Stimulated activated CD8-positive, alpha-beta memory T cell treated with anti-CD3 and anti-CD28 coated beads, Interleukin-15, amount 100 ng/mL, for 4 hours (primary cell): Measurements from ENCODE around the gene ADGB.

Source experiments
- DNase-seq, 2 donors: peaks; one replicate each; pipeline ENCODE4 v3.0.0-alpha.2; 2020; ENCODE audit warnings: low read depth in 2 of 2

ADGB gene

DNA sequence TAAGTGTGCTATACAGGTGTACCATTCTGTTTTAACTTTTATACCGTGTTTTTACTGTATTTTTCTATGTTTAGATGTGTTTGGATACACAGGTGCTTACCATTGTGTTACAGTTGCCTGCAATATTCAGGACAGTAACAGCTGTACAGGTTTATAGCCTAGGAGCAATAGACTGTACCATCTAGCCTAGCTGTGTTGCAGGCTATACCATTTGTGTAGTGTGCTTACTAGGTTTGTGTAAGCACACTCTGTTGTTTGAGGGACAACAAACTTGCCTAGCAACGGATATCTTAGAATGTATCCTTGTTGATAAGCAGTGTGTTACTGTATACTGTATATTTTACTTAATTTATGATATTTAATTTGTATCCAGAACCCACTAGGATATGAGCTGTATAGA, 35.2 kb downstream of the ADGB start:
- DNase-seq = no peak

DNA sequence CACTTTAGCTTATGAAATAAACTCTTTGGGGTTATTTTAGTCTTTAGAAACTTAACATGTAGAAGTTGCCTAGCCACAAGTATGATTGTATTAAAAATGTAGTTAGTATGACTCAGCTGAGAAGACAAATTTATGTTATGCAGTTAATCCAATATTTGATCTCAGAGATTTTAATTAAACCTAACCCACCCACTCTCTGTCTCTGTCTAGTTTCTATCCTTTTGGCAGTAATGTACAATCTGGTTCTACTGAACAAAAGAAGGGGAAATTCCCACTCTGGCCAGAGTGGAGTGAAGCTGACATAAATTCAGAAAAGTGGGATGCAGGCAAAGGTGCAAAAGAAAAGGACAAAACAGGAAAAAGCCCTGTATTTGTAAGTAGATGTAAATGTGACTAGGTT, 36.4 kb downstream of the ADGB start:
- no peak for DNase-seq

DNA sequence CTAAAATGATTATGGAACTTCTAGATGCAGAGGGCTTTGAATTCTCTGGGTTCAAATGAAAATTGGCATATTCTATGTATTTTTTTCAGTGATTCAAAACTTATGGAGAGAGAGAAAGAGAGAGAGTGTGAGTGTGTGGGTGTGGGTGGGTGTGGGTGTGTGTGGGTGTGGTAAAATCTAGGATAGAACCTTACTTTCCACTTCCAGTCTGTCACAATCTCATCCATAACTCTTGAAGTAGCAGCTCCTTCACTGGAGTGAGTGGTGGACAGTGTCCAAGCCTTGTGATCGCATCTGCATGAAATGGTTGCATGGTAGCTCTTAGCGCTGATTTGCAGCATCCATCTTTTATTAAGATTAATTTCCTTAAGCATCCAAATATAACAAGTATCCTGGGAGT, 37.7 kb downstream of the ADGB start:
- DNase-seq = no peak

DNA sequence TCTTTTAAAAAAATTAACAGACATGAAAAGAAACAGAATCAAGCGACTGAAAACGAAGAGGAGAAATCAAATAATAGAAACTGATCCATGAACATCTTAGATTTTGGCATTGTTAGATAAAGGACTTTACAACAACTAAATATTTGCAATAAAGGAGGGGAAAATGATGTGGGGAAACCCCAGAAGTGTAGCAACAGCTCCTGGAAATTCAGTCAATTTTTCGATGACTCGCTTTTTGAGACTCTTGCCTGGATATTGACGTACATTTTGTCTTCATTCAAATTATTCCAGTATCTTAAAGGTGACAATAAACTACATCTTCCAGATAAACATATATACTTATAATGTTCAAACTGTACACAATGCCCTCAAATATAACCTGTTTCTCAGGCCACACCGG, 44.1 kb downstream of the ADGB start:
- DNase-seq = no peak

DNA sequence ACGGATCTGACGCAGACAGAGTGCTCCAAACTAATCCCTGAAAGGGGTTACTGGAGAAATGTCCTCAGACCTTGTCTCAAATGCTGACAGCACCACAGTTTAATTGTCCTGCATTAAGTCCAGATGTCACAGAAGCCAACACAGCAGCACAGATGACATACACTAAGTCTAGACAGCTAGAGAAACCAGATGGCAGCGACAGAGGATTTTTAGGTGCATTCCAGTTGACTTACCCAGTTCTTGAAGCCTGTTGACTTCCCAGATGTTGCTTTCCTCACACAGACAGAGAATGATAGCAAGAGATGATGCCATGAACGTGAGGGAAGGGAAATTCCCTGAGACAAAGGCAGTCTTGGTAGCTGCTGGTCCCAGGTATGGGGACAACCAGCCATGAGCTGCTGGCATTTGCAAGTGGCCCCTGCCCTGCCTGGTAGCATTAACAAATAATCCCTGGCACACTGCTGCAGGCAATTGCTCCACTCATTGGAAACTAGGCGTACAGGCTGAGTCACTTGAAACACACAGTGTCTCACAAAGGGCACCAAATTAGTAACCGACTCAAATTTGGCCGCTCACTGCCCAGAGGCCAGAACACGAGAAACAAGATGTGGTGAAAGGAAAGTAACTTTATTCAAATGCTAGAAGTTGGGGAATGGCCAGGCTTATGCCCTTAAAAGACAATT, 52.2 kb downstream of the ADGB start:
- no peak for DNase-seq

DNA sequence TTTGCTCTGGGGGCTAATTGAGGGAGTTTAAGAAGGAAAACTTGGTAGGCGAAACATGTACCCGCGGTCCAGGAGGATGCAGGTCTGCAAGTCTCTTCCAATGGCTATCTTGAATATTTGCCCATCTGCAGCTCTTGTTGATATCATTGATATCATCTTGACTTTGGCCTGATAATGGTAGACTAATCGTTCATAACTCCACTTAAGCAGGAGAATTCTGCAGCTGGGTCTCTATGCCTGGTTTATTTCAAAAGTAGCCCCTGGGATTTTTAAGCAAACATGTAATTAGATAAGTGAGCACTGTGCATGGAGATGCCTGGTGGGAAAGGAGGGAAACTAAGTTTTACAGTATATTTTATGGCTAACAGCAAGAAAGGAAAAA, 52.7 kb downstream of the ADGB start:
- no peak for DNase-seq

DNA sequence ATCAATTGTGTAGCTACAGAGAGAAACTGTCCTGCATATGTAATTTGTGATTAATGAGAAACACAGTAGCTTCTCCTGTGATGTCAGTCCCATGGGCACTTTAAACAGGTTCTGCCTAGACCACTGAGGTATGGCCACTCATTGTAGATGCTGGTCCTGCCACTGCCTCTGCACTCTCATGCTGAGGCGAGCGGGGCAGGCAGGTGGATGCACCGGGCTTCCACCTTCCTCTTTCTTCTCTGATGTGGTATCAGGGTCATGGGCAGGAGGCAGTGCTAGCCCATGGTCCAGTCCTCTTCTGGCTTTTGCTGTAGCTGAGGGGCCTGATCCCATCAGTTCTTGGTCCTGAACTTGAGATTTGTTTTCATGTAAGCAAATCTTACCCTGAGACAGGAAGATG, 58.7 kb downstream of the ADGB start:
- no peak for DNase-seq

DNA sequence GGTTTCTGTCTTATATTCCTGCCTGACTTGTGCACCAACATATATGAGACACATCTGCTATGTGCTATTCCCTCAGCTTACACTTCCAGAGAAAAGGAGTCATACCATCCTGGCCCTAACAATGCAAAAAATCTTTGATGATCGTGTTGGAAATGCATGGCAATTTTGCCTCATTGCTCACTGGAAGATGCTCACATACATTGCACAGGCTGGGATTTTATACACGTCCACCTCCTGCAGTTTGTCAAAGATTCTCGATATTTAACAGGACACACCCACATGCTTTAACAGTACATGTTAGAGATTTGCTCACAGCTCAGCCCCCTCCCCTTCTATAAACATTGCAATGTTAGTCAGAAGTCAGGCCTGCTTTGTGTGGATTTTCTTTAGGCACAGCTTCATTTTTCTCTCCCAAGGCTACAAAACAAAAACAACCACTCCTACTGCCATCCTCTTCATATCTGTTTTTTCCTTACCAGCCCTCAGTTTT, 66.1 kb downstream of the ADGB start:
- DNase-seq = no peak

DNA sequence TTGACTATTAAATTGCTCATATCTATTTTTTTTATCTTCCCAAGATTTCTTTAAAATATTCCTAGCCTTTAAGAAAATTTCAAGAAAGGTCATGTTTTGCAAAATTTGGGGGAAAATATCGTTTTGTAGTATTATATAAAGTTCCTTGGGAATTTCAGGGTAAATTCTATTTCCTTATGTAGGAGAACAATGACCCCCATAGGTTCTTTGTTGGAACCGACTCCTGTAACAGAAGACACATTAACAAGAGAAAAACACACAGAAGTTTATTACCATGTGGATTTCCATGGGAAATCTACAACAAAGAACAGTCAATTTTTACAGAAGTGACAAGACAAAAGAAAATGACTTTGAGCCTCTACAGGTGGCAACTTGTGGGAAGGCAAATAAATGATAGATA, 68.1 kb downstream of the ADGB start:
- no peak for DNase-seq

DNA sequence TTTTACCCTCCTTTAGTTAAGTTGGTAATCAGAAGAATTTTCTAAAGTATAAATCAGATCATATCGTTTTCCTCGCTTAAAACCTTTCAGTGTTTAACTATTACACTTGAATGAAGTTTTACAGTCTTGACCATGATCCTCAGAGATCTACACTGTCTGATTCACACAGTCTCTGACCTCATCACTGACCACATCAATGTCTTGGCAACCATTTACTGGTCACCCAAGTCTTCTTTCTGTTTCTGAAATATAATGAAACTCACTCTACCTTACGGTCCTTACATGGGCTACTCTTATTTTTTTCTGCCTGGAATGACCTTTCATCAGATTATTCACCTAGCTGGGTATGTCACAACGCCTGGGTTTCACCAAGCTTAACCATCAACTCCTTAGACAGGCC, 71.4 kb downstream of the ADGB start:
- DNase-seq = no peak

DNA sequence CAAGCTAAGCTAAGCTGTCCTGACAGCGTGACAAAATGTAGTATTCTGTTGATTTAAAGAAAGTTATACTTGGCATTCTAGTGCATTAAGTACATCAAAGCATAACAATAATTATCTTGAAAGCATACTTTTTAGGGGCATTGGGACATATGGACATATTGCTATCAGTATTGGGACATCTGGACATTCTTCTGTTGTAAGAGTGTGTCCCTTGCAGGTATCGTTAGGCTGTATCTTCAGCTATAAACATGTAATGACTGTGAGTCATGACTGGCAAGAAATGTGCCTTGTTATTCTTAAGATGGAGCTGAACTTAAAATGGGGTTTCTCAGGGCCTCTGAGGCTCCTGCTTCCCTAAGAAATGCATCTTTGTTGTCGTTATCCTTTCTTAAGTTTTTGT, 74.3 kb downstream of the ADGB start:
- no peak for DNase-seq

DNA sequence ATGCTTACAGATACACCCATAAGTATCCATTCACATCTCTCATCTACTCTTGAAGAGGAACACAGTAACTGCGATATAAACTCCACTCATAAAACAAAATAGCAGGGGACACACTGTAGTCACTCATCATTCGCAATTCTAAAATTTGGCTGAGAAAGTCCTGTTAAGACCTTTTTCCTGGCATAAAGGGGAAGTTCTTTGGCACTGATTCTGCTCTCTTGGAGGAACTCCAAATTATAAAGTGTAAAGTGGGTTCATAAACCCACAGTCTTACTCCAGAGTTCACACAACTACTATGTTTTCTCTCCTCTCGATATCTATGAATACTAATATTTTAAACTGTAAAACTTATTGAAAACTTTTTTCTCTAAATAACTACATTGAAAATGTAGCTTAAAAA, 80.6 kb downstream of the ADGB start:
- no peak for DNase-seq

DNA sequence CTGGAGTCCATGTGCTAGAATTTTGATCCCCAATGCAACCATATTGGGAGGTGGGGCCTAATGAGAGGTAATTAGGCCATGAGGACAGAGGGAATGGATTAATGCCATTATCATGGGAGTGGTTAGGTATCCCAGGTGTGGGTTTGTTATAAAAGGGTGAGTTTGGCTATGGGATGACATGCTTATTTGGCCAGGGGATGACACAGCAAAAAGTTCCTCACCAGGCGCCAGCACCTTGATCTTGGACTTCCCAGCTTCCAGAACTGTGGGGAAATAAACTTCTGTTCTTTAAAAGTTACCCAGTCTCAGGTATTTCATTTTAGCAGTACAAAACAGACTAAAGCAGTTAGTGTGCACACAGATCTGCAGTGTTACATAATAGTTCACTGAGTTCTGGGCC, 84.1 kb downstream of the ADGB start:
- no peak for DNase-seq

DNA sequence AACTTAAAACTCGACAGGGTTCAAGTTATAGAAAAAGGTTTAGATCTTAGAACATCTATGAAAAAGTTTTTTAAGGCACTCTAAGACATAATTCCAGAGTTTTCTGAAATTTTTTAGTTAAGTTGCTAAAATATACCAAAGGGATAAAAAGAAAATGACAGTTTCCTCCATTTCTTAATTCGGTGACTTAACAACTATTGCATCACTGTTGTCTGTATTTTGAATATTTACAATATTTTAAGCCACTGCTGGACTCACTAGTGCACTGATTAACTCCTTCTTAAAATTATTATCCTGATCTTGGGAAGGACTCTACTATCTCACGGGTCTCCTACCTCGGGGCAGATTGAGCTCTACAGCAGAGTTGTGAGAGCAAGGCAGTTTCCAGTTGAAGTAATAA, 91.0 kb downstream of the ADGB start:
- DNase-seq = no peak

DNA sequence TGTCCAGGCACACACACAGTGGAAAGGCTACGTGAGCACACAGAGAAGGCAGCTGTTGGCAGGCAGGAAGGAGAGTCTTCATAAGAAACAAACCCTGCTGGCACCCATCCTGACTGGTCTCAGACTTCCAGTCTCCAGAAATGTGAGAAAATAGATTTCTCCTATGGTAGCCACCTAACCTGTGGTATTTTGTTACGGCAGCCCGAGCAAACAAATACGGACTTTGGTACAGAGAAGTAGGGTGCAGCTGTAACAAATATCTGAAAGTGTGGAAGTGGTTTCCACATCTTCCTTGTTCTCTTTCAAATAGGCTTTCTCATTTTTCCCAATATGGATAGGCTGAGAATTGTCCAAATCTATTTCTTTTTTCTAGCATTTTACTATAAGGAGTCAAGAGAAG, 94.6 kb downstream of the ADGB start:
- no peak for DNase-seq

DNA sequence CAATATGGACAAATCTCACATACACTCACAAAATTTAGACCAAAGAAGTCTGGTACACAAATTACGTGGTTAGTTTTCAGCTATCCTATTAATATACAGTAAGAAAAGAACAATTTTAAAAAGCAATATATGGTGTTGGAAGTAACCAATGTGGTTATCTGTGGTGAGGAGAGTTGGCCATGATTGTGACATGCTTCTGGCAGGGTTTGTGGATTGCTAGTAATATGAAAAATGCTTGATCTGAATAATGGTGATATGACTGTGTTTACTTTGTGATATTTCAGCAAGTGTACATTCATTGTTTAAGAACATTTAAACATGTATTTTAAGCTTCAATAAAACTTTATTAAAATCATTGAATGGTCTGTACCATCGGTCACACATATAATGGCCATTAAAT, 99.1 kb downstream of the ADGB start:
- DNase-seq = no peak

DNA sequence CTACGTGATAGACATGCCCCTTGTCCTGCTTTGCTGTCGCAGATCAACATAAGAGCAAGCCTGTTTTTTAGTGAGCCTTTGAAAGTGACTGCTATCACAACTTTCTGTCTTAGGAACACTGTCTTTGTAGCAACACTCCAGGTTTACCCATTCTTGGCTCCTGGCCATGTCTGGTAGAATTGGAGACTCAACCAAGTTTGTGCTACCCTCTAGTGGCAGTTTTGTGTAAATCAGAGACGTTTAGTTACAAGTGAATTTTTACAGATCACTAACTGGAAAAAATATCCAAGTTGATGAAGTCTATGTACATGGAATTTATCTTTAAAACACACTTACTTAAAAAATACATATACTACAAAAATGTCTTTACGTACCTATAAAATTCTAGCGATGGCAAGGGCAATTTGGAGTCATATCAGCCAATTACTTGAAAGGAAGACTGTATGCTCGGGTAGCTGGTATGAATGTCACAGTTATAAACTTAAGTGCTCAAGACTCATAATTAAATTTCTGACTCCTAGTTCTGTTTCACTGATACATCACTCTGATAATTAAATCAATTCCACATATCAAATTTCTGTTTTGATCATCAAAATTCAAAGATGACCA, 101.4 kb downstream of the ADGB start:
- no peak for DNase-seq

DNA sequence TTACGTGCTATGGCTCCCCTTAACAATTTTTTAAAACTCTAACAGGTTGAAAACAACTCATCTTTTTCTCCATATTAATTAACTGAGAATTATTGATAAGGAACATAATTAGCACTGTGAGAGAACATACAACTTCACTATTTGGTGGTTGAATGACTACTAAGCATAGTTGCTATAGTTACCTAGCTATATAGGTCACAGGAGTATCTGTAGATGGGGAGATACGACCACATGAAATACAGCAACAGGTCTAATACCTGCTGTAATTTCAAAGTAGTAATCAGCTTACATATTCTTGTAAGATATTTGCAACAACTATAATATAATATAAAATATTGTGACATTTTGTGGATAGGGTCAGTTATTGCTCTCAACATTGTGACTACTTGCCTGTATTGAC, 102.9 kb downstream of the ADGB start:
- DNase-seq = no peak

DNA sequence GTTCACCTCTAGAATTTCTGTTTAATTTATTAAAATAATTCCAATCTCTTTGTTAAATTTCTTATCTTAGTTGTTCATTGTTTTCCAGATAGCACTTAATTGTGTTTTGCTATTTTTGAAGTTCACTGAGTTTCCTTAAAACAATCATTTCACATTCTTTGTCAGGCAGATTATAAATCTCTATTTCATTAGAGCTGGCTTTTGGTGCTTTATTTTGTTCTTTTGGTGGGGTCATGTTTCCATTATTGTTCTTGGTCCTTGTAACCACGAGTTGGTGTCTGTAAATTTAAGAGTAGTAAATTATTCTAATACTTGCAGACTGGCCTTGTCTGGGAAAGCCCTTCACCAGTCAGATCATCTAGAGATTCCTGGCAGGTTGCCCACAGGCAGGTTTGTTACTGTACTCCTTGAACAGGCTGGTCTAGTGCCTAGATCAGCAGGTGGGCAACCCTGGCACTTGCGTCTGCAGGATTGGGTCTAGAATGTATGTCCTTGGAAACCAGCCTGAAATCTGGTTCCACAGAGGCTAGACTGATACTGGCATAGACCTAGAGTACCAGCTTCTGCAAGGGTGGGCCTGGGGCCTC, 110.4 kb downstream of the ADGB start:
- no peak for DNase-seq

DNA sequence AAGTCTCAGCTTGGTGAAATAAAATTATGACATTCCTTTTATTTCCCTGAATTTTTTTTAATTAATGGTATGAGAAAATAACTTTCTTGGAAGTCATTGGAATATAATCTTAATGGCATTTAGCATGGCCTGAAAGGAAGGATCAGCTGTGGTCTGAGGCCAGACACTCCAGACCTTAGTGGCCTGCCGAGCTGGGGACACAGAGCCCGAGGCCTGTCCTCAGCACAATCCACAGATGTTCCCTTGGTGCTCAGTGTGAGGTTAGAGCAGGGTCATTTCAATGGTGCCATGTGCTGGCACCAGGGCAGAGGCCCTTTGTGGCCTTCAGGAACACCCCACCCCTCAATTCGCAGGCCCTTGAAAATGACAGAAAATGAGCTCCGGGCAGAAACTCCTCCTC, 120.6 kb downstream of the ADGB start:
- no peak for DNase-seq

DNA sequence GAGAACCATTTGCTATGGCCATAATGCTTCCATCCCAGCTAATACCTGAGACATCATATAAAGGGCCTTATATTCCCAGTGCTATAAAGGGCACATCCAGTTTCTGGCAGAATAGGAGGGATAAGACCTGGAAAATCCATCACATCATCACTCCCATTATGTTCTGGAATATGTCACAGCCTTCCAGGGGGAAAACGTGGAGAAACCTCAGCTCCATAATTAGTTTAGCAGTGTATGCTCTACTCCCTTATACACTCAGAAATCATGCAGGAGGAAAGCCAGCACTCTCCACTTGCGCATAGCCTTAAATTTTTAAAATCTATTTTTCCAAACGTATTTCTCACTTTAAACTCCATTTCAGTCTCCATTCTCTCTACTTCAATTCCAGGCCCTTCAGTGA, 140.9 kb downstream of the ADGB start:
- no peak for DNase-seq

DNA sequence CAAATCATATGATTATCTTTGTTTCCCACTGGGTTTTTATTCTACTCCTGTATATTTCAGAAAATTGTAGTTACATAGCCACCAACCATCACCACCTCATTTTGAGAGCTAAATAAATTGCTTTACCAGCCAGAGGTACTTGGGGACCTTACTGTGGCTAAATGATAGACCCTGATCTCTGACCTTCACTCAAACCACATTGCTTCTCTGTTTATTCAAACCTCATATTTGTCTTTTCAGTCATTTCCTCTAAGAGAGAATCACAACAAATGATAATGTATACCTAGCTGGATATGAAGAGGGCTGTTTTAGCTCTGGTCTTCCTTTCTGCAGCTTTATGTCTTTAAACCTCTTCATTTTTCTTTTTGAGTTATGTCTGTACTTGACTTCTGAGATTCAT, 142.8 kb downstream of the ADGB start:
- DNase-seq = no peak

DNA sequence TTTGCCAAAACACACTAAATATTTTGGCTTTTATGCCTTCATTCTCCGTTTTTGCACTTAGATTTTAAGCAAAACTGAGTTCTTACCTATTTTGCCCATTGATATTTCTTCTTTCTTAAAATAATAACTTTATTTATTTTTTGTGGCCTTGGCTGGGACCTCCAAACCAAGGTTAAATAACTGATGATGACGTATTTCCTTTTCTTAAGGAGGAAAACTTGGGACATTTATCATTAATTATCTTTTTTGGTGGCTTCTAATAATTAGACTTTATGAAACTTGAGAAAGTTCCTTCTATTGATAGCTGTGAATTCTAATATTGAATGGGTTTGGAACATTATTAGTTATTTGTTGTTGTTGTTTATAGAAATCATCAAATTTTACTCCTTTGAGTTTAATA, 154.5 kb downstream of the ADGB start:
- DNase-seq = no peak

DNA sequence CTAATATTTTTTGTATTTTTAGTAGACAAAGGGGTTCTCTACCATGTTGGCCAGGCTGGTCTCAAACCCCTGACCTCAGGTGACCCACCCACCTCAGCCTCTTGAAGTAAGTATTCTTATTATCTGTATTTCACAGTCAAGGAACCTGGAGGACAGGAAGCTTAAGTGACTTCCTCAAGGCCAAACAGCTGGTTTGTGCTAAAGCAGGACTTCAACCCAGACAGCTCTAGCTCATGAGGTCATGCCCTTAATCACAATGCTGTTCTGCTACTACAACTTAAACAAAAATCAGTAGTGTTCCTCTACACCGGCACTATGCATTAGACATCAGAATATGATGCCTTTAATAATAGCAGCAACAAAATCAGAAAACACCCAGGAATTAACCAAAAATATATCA, 168.9 kb downstream of the ADGB start:
- no peak for DNase-seq
